Body of pancreas (tissue), 4 donors: ENCODE results near the gene NCAM2.
A peak's percentile ranks its signal among the peaks of the same experiment; 100 is the strongest.

Experiments used
- POLR2A ChIP-seq, 3 donors: fragments of 450-650 bp; IDR thresholded peaks; one replicate each; pipeline ENCODE4 v1.6.1; 2016; ENCODE audit warnings: antibody characterized with exemption in 3 of 3, mild to moderate bottlenecking in 2 of 3
- TF ChIP-seq, protein P1 (sequence below), 7 experiments: fragments of 450-650 bp in 4 of 7; fragments of 200-600 bp in 3 of 7; sonication (generic) in 3 of 7; IDR thresholded peaks; one replicate each; pipeline ENCODE4 v1.5.1; 2016 to 2019; ENCODE audit warnings: antibody characterized with exemption in 7 of 7

DNA sequence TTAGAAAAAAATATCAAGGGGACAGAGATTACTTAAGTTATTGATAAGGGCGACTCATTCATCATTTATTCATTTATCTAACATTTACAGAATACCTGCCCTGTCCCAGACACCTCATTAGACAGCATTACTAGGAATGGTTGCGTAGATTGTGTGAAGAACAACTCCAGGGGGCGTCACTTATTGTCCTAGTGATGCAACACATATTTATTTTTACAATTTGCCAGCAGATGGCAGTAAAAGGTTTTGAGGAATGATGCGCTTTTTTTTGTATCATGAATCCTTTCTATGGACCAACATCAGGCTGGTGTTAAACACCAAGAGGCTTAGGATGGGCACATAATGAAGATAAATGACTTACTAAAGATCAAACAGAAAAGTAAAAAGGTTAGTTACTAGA is 5.5 kb downstream of the NCAM2 start:
- TF ChIP-seq, protein P1, sequence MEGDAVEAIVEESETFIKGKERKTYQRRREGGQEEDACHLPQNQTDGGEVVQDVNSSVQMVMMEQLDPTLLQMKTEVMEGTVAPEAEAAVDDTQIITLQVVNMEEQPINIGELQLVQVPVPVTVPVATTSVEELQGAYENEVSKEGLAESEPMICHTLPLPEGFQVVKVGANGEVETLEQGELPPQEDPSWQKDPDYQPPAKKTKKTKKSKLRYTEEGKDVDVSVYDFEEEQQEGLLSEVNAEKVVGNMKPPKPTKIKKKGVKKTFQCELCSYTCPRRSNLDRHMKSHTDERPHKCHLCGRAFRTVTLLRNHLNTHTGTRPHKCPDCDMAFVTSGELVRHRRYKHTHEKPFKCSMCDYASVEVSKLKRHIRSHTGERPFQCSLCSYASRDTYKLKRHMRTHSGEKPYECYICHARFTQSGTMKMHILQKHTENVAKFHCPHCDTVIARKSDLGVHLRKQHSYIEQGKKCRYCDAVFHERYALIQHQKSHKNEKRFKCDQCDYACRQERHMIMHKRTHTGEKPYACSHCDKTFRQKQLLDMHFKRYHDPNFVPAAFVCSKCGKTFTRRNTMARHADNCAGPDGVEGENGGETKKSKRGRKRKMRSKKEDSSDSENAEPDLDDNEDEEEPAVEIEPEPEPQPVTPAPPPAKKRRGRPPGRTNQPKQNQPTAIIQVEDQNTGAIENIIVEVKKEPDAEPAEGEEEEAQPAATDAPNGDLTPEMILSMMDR (IDR thresholded peaks at IDR 0.05): peak in 1 of 7 experiments; percentile 23
- TF ChIP-seq POLR2A (IDR thresholded peaks at IDR 0.05): no peak
